ENCODE results near the gene CST6.

GRCh38 chr11:66020618-66021357 is 9.0 kb downstream of the CST6 start:
- TF ChIP-seq CTCF (IDR thresholded peaks at IDR 0.05; ENCODE audit: low read depth, low read length, missing input control) (no peak), ZBTB33 (IDR thresholded peaks at IDR 0.05) (no peak), ATF3 (IDR thresholded peaks at IDR 0.05) (no peak), RAD21 (IDR thresholded peaks at IDR 0.05) (no peak), EGR1 (IDR thresholded peaks at IDR 0.05; ENCODE audit: low read depth in 2 of 2) (no peak)

All from liver (tissue), 3 donors.